ENCODE data around the gene WIPF1. TPM values are rescaled to one million over a fixed set of nuclear protein-coding genes. Genes with fewer than 3 reads are reported as not detected.

Gene WIPF1
- polyA plus RNA-seq, 1 of the 3 experiments (the other 2 are of a cell fraction): 56.7 TPM

- no peaks in the 10 kb centered on the region for H4K20me1 ChIP-seq (ENCODE audit: insufficient read depth)
- no peak overlapping the region for H3K4me2 ChIP-seq
- POLR2A ChIA-PET: no interaction called here
- no peaks in the 10 kb centered on the region for H3K9me3 ChIP-seq
- CTCF ChIA-PET: interaction anchor here (1.4 kb wide), 1 partner anchor 12 kb away, joined by 5 read pairs; no protein-coding TSS in a partner anchor
- H2AFZ ChIP-seq (ENCODE audit: low read depth): no peak overlapping the region
- no peaks in the 10 kb centered on the region for H3K36me3 ChIP-seq (replicated peaks in 1 of 2; ENCODE audit: control insufficient read depth in 1 of 2, insufficient read depth in 2 of 2, low read length in 1 of 2)
- no peak overlapping the region for H3K9ac ChIP-seq
- H3F3A ChIP-seq (replicated peaks; ENCODE audit: insufficient read depth): no peaks in the 10 kb centered on the region
- DNase-seq: no peak
- no peaks in the 10 kb centered on the region for H3K79me2 ChIP-seq (ENCODE audit: insufficient read depth)
- no peak overlapping the region for H3K4me3 ChIP-seq (ENCODE audit: low read depth in 2 of 2, low read length in 1 of 2)
- TF ChIP-seq GABPA (IDR thresholded peaks at IDR 0.05; ENCODE audit: low read depth): no peak
- TF ChIP-seq, protein P1, sequence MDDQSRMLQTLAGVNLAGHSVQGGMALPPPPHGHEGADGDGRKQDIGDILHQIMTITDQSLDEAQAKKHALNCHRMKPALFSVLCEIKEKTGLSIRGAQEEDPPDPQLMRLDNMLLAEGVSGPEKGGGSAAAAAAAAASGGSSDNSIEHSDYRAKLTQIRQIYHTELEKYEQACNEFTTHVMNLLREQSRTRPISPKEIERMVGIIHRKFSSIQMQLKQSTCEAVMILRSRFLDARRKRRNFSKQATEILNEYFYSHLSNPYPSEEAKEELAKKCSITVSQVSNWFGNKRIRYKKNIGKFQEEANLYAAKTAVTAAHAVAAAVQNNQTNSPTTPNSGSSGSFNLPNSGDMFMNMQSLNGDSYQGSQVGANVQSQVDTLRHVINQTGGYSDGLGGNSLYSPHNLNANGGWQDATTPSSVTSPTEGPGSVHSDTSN (IDR thresholded peaks at IDR 0.05): no peak
- no peak for TF ChIP-seq RXRA (IDR thresholded peaks at IDR 0.05; ENCODE audit: borderline replicate concordance, low read depth)
- TF ChIP-seq JUND (IDR thresholded peaks at IDR 0.05): no peak
- no peak for TF ChIP-seq MEF2A (IDR thresholded peaks at IDR 0.05; ENCODE audit: borderline replicate concordance, low read depth)
- TF ChIP-seq TAF1 (IDR thresholded peaks at IDR 0.05; ENCODE audit: borderline replicate concordance, low read depth, low read length): no peak
- no peak for TF ChIP-seq USF1 (IDR thresholded peaks at IDR 0.05; ENCODE audit: borderline replicate concordance, low read depth)
- no peak for TF ChIP-seq FOXM1 (IDR thresholded peaks at IDR 0.05; ENCODE audit: low read depth)
- no peak for TF ChIP-seq SMC3 (IDR thresholded peaks at IDR 0.05; ENCODE audit: low read depth, low read length)
- TF ChIP-seq ELF1 (IDR thresholded peaks at IDR 0.05): no peak
- TF ChIP-seq GATA2 (CRISPR knock-in tag; IDR thresholded peaks at IDR 0.05): no peak
- no peak for TF ChIP-seq MAX (IDR thresholded peaks at IDR 0.05; ENCODE audit: low read depth)
- TF ChIP-seq, protein P2, sequence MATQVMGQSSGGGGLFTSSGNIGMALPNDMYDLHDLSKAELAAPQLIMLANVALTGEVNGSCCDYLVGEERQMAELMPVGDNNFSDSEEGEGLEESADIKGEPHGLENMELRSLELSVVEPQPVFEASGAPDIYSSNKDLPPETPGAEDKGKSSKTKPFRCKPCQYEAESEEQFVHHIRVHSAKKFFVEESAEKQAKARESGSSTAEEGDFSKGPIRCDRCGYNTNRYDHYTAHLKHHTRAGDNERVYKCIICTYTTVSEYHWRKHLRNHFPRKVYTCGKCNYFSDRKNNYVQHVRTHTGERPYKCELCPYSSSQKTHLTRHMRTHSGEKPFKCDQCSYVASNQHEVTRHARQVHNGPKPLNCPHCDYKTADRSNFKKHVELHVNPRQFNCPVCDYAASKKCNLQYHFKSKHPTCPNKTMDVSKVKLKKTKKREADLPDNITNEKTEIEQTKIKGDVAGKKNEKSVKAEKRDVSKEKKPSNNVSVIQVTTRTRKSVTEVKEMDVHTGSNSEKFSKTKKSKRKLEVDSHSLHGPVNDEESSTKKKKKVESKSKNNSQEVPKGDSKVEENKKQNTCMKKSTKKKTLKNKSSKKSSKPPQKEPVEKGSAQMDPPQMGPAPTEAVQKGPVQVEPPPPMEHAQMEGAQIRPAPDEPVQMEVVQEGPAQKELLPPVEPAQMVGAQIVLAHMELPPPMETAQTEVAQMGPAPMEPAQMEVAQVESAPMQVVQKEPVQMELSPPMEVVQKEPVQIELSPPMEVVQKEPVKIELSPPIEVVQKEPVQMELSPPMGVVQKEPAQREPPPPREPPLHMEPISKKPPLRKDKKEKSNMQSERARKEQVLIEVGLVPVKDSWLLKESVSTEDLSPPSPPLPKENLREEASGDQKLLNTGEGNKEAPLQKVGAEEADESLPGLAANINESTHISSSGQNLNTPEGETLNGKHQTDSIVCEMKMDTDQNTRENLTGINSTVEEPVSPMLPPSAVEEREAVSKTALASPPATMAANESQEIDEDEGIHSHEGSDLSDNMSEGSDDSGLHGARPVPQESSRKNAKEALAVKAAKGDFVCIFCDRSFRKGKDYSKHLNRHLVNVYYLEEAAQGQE (IDR thresholded peaks at IDR 0.05; ENCODE audit: low read depth, low read length): no peak
- TF ChIP-seq FOXJ3 (CRISPR knock-in tag; IDR thresholded peaks at IDR 0.05): no peak
- TF ChIP-seq, protein P3, sequence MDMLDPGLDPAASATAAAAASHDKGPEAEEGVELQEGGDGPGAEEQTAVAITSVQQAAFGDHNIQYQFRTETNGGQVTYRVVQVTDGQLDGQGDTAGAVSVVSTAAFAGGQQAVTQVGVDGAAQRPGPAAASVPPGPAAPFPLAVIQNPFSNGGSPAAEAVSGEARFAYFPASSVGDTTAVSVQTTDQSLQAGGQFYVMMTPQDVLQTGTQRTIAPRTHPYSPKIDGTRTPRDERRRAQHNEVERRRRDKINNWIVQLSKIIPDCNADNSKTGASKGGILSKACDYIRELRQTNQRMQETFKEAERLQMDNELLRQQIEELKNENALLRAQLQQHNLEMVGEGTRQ (IDR thresholded peaks at IDR 0.05; ENCODE audit: borderline replicate concordance, low read depth, low read length): no peak
- TF ChIP-seq RFX5 (IDR thresholded peaks at IDR 0.05; ENCODE audit: low read length): no peak
- no peak overlapping the region for H3K27ac ChIP-seq (ENCODE audit: low read depth in 2 of 2, low read length in 1 of 2)
- no peaks in the 10 kb centered on the region for H3K27me3 ChIP-seq (ENCODE audit: insufficient read depth)
- H3K4me1 ChIP-seq (ENCODE audit: control insufficient read depth in 1 of 2, insufficient read depth in 2 of 2, low read depth in 1 of 2, low read length in 1 of 2): no peaks in the 10 kb centered on the region
- 28% methylated on average over 2 of the region's 2 CpGs for WGBS (ENCODE audit: low lambda C conversion rate)
- H3K9me2 ChIP-seq: no peaks in the 10 kb centered on the region
Observed at GRCh38 chr2:174510583-174511189, 86.9 kb downstream of the WIPF1 start.

Small RNA genes within 50 kb of the gene (small RNA-seq; reads per million reads assigned to genes)
- 0 to 0.06 (median 0) reads per million in 7 experiments for gene RNU6-5P

Other genes starting within 250 kb of the WIPF1 start
- gene SCRN3, start 202.1 kb downstream of the WIPF1 start, polyA plus RNA-seq (2012; rRNA removed): 14.7 and 19.5 TPM in 2 replicates
- gene GPR155, start 110.8 kb downstream of the WIPF1 start, polyA plus RNA-seq (2012; rRNA removed): 3.5 and 7.8 TPM in 2 replicates
- gene CHRNA1, start 166.7 kb upstream of the WIPF1 start, polyA plus RNA-seq (2012; rRNA removed): 0.02 and 0.08 TPM in 2 replicates